Endothelial cell (in vitro differentiated cells): ENCODE measurements around the gene HTT. TPM values are rescaled to one million over a fixed set of nuclear protein-coding genes. Genes with fewer than 3 reads are reported as not detected.

ENCODE experiments used
- DNase-seq: peaks from one replicate; pipeline ENCODE4 v3.0.0; 2021; ENCODE audit warnings: low spot score
- H3K27ac Mint-ChIP-seq: one replicate; pipeline ENCODE4 v1.8.0; 2021; ENCODE audit warnings: mixed read lengths, inconsistent platforms; ENCODE audit not compliant: unreplicated experiment
- H3K27me3 Mint-ChIP-seq: one replicate; pipeline ENCODE4 v1.8.0; 2021; ENCODE audit warnings: mild to moderate bottlenecking, moderate library complexity, mixed read lengths, inconsistent platforms; ENCODE audit not compliant: unreplicated experiment
- H3K36me3 Mint-ChIP-seq: one replicate; pipeline ENCODE4 v1.8.0; 2021; ENCODE audit warnings: mild to moderate bottlenecking, low read depth, mixed read lengths, inconsistent platforms; ENCODE audit not compliant: unreplicated experiment
- H3K4me1 Mint-ChIP-seq: one replicate; pipeline ENCODE4 v1.8.0; 2021; ENCODE audit warnings: mild to moderate bottlenecking, mixed read lengths, inconsistent platforms; ENCODE audit not compliant: unreplicated experiment
- H3K4me3 Mint-ChIP-seq: one replicate; pipeline ENCODE4 v1.8.0; 2021; ENCODE audit warnings: mild to moderate bottlenecking, mixed read lengths, inconsistent platforms; ENCODE audit not compliant: unreplicated experiment
- H3K9me3 Mint-ChIP-seq: one replicate; pipeline ENCODE4 v1.8.0; 2021; ENCODE audit warnings: mixed read lengths, inconsistent platforms; ENCODE audit not compliant: unreplicated experiment
- total RNA-seq: library from RNA; stranded (reverse); fragmentation: NEBNext Ultra II Directional; extraction: Animal tissue kit (Norgen Biotek cat#: 25700); gene quantifications from one replicate; pipeline ENCODE4 v1.2.1, GENCODE V29; 2021; ENCODE audit not compliant: unreplicated experiment
- TF ChIP-seq, protein P1 (sequence below): fragments of 200-600 bp; sonication (generic); IDR thresholded peaks from one replicate; pipeline ENCODE4 v1.5.0; 2021; ENCODE audit warnings: antibody characterized with exemption; ENCODE audit not compliant: unreplicated experiment

HTT gene
- total RNA-seq, 1 donor from 2014 or later = 62.4 TPM

DNA sequence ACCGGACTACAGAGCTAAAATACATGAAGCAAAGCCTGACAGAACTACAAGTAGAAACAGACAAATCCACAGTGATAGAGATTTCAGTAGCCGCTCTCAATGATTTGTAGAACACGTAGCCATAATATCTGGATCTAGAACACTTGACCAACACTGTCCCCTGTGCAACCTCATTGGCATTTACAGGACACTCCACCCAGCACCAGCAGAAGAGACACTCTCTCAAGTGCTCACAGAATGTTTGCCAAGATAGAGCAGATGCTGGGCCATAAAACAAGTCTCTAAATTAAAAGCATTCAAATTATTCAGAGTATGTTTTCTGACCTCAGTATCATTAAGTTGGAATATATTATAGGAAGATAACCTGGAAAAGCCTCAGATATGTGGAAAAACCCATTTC is 21.7 kb downstream of the HTT start:
- Mint-ChIP-seq H3K36me3 (peaks cover 42% of the 10 kb centered on the region), H3K27me3 (no peaks in the 10 kb centered on the region), H3K4me3 (no peak overlapping the region), H3K4me1 (no peaks in the 10 kb centered on the region), H3K27ac (no peak overlapping the region), H3K9me3 (no peaks in the 10 kb centered on the region)
- TF ChIP-seq, protein P1, sequence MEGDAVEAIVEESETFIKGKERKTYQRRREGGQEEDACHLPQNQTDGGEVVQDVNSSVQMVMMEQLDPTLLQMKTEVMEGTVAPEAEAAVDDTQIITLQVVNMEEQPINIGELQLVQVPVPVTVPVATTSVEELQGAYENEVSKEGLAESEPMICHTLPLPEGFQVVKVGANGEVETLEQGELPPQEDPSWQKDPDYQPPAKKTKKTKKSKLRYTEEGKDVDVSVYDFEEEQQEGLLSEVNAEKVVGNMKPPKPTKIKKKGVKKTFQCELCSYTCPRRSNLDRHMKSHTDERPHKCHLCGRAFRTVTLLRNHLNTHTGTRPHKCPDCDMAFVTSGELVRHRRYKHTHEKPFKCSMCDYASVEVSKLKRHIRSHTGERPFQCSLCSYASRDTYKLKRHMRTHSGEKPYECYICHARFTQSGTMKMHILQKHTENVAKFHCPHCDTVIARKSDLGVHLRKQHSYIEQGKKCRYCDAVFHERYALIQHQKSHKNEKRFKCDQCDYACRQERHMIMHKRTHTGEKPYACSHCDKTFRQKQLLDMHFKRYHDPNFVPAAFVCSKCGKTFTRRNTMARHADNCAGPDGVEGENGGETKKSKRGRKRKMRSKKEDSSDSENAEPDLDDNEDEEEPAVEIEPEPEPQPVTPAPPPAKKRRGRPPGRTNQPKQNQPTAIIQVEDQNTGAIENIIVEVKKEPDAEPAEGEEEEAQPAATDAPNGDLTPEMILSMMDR = no peak
- DNase-seq = no peak

GRCh38 chr4:3098346-3098745 is 23.9 kb downstream of the HTT start:
- DNase-seq = no peak
- Mint-ChIP-seq H3K4me1 (no peaks in the 10 kb centered on the region), H3K9me3 (no peaks in the 10 kb centered on the region), H3K27ac (no peak overlapping the region), H3K36me3 (peaks cover 37% of the 10 kb centered on the region), H3K27me3 (no peaks in the 10 kb centered on the region), H3K4me3 (no peak overlapping the region)
- TF ChIP-seq, protein P1 = no peak

GRCh38 chr4:3106339-3107186 is 32.1 kb downstream of the HTT start:
- peak; percentile 95 for DNase-seq
- Mint-ChIP-seq H3K4me1 (peaks cover 26% of the 10 kb centered on the region), H3K9me3 (no peaks in the 10 kb centered on the region), H3K4me3 (no peak overlapping the region), H3K36me3 (peaks cover 30% of the 10 kb centered on the region), H3K27ac (peak overlapping the region; percentile 88), H3K27me3 (peaks cover 5% of the 10 kb centered on the region)
- TF ChIP-seq, protein P1 = peak; percentile 92

GRCh38 chr4:3107271-3107670 is 32.8 kb downstream of the HTT start:
- no peak for DNase-seq
- Mint-ChIP-seq H3K36me3 (peaks cover 29% of the 10 kb centered on the region), H3K4me1 (peaks cover 33% of the 10 kb centered on the region), H3K27me3 (peaks cover 5% of the 10 kb centered on the region), H3K4me3 (peak overlapping the region; percentile 24), H3K9me3 (no peaks in the 10 kb centered on the region), H3K27ac (peak overlapping the region; percentile 16)
- TF ChIP-seq, protein P1 = no peak

DNA sequence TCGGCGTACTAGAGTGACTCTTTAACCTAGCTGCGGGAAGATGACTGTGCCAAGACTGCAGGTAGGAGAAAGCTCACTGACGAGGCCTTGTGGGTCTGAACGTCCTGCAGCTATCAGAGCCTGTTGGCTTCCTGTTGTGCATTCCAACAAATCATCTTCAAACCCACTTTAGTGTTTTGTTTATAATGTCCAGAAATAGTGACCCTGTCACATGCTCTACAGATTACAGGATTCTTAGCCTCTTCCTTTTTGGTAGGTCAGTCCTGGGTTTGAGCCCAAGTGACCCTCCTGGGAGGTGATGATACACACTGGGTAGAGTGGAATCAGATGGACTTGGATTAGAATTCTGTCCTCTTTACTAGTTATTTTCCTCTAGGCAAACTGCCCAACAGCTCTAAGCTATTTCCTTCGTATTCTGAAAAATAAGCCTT is 33.2 kb downstream of the HTT start:
- peaks cover 35% of the 10 kb centered on the region for H3K4me1 Mint-ChIP-seq
- H3K9me3 Mint-ChIP-seq = no peaks in the 10 kb centered on the region
- H3K4me3 Mint-ChIP-seq = peak overlapping the region; percentile 24
- TF ChIP-seq, protein P1 = no peak
- peaks cover 31% of the 10 kb centered on the region for H3K36me3 Mint-ChIP-seq
- H3K27me3 Mint-ChIP-seq = peaks cover 5% of the 10 kb centered on the region
- no peak overlapping the region for H3K27ac Mint-ChIP-seq
- DNase-seq = no peak
